Measurements from ENCODE around the gene PDILT.

The PDILT gene

DNA sequence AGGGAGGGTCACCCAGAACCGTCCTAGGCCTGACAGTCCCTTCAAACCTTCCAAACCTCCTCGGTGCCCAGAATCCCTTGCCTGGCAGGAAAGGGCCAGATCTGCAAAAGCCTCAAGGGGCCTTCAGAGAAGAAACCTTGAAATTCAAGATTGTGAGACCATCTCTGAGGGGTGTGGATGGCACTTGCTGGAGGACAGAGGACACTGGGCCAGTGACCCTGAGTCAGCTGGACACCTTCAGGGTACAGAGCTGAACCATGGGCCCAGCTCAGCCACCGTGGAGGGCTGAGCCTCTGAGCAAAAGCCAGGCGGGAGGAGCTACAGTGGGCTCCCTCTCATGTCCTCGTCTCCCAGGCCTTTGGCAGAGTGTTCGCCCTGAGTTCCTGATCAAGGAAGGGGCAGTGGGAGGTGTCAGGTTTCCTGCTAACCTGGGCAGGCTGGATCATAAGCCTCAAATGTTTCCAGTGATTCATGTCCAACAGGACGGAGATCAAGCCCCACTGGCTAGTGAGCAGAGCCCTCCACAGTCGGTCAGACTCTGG lies 3.0 kb downstream of the PDILT start:
- DNase-seq, result no peak

DNA sequence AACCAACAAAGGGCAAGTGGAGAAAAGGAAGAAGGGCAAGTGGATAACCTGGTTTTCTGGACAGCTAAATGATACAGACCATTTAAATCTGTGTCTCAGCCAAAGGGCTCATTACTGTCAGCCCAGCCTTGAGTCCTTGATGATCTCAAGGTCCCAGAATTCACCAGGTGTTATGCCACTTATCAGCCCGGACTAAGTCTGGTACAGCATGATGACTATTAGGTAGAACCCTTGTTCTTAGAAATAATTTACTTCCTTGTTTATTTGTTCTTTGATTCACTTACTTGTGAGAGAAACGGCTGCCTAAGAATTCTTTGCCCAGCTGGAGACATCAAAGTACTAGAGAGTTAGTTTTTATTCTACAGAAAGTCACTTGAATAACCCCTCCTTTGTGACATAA lies 3.5 kb downstream of the PDILT start:
- no peak for DNase-seq

DNA sequence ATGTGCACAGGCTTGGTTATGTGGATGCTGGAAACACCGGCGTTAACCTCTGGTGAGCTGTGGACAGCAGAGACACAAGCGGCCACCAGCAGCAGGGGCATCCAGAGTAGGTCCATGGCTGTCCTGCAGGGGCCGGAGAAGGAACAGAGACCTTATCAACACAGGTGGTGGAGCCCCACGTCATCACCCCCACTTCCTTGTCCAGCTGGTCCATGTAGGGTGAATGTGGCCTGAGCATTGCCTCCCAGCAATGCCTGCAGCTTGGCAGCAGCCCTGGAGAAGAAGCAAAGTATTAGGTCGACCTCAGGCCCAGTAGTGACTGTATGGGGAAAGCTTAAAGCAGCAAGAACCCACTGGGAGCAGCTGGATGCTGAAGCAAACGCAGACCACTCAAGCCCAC lies 5.4 kb downstream of the PDILT start:
- no peak for DNase-seq

DNA sequence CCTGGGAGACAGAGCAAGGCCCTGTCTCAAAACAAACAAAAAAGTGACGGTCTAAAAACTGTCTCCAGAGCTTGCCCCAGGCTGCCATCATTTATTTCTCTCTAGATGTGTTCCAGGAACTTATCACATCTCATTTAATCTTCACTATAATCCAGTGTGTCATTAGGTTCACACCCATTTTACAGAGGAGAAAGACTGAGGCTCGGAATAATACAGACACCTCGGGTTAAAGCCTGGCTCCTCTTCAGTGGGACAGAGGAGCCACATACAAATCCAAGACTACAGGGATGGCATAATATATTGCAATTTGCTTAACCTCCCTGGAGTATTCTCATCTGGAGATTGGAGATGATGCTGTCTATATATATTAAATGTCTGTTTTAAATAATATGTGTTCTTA lies 5.9 kb downstream of the PDILT start:
- no peak for DNase-seq

DNA sequence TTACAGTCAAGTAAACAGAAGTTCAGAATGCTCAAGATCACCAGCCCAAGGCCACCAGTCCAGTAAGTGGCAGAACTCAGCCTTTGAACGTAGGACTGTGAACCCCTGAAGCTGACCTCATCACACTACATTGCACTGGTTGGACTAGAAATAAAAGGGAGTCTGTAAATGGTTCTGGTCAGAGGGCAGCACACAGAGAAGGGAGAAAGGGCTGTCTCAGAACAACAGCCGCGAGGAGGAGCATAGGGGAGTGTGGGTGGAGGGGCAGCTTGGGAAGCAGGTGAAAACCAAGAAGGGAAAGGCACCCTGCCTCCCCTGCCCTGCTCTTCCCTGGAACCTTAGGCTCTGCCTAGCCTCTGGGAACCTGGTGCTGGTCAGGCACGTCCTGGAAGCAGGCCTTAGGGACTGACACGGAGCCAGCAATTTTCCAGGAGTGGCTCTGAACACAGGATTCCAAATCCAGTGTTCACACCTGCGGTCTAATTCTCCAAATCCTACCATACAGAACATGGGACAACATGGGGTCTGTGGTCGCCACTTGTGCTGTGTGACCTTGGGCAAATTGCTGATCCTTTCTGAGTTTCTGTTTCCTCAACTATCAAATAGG lies 7.0 kb downstream of the PDILT start:
- no peak for DNase-seq

DNA sequence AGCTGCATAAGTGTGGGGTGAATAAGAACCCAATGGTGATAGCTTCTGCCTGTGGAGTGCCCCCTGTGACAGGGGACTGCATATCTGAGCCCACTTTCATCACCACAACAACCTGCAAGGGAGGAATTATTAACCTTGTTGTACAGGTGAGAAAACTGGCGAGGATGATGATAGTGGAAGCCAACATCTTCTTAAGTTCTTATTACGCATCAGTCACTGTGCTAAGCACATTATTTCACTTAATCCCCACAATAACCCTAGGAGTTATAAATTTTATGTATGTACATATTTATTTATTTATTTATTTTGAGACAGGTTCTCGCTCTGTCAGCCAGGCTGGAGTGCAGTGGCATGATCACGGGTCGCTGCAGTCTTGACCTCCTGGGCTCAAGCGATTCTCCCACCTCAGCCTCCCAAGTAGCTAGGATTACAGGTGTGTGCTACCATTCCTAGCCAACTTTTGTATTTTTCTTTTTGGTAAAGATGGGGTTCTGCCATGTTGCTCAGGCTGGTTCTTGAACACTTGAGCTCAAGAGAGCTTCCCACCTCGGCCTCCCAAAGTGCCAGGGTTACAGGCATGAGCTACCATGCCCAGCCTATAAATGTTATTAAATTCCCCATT lies 7.6 kb downstream of the PDILT start:
- no peak for DNase-seq

DNA sequence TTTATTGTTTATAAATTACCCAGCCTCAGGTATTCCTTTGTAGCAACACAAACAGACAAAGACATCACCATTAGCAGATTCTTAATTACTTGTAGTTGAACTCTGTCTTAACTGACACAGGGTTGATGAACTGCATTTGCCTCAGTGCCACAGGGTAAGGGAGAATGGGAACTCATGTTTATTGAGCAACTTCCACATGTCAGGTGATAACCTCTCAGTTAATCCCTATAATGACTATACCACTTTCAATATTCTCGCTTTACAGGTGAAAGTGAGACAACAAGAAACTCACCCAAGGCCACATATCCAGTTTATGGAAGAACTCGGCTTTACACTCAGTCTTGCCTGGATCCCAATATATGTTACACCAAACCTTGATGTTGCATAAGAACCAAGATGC lies 8.6 kb downstream of the PDILT start:
- no peak for DNase-seq

DNA sequence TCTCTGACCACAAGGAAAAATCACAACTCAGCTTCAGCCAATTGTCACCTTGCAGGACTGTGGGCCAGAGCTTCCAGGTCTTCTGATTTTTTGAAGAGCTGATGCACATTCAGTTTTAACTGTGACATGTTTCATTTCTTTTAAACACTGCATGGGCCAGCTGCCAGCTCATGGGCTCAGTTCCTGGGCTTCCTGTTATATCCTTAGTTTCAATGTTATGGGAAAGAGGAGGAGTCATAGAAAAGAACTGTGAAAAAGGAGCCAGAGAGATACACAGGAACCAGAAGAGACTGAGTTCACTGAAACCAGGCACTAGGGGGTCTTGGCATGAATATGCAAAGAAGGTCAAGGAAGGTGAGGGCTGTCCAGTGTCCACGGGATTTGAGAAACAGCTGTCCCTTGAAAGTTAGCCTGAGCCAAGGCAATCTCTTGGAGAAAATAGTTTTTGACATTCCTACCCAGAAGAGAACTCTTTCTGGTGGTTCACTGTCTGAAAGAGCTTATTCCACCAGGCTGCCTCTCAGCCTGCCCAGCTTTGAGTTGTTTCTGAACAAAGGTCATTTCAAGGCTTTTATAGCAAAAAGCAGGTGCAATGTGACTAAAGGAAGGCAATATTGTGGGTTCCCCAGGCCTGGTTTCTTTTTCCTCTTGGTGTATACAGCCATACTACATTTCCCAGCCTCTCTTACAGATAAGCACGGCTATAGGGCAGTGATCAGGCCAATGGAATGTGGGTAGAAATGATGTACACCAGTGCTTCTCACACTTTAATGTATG lies 10.5 kb downstream of the PDILT start:
- no peak for DNase-seq

DNA sequence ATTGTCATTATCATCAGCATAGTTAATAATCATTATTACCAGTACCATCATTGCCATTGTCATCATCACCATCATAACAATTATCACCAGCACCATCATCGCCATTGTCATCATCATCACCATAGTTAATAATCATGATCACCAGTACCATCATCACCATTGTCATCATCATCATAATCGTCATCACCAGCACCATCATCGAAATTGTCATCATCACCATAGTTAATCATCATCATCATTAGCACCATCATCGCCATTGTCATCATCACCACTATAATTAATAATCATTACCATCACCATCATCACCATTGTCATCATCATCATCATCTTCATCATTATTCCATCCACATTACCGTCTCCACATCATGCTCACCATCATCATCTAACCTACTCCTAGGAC lies 13.5 kb downstream of the PDILT start:
- no peak for DNase-seq

DNA sequence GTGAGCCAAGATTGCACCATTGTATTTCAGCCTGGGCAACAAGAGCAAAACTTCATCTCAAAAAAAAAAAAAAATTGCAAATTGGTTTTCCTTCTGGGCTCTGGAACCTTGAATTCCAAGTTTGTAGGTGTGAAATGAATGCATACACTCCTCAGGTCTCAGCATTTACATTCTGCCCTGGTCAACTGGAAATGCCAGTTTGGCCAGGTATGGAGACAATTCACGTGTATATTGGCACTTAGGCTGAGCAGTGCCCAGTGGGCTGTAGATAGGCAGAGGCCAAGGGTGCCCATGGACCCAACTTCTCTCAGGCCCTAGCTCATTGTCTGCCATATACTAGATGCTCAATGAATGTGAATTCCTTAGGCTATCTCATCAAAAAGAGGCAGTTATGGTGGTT lies 15.7 kb downstream of the PDILT start:
- DNase-seq, result no peak

DNA sequence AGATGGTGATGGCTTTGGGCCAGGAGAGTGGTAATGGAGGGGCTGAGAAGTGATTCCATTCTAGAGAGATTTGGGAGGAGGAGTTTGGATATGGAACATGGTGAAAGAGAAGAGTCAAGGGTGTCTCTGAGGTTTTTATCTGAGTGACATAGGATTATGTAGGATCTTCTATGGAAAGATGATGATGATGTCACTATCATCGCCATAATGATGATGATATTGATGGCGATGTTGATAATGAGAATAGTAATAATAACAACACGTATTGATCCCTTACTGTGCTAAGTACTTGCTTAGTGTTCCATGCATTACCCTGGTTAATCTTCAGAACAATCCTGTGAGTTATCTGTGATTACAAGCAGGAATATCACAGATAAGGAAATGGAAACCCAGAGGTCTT lies 16.6 kb downstream of the PDILT start:
- no peak for DNase-seq

DNA sequence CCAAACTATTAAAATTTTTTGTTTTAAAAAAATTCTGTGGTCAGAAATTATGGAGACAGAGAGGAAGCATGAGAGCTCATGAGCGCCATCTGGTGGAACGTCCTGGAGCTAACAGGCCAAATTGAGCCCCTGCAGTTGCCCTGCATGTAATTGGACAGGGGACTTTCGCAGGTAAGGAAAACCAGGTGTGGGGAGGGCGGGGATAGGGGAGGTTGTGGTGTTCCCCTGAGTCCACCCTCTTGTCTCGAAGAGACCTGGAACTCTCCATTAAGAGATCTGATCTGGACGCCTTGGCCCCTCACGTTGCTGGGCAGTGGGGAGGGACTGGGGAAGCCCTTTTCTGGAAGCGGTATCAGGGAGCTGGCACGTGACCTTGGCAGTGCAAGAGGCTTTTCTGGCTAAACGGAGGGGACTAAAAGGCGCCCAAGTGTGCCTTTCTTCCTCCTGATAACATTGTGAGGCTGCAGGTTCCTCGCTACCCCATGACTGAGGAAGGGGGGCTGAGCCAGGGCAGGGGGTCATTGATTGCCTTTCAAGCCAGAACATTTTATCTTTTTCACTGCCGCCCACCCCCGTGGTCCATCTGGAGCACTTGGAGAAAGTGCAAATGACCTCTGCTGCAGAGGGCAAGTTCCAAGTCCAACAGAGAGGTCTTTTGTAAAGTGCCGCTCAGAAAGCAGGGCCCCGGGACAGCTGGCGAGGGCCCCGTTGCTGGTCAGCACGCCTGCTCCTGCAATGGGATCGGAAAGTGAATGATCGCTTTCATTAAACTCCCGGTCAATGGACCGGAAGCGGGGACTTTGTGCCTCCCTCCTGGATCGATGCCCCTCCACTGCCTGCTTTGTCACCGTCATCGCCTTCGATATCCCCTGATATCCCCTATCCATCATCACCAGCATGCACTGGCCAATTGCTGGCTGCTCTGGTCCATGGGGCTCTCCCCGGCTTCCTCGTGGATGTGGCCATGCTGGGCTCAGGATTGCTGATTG lies 18.4 kb downstream of the PDILT start:
- DNase-seq, result peak; percentile 68 to 75

DNA sequence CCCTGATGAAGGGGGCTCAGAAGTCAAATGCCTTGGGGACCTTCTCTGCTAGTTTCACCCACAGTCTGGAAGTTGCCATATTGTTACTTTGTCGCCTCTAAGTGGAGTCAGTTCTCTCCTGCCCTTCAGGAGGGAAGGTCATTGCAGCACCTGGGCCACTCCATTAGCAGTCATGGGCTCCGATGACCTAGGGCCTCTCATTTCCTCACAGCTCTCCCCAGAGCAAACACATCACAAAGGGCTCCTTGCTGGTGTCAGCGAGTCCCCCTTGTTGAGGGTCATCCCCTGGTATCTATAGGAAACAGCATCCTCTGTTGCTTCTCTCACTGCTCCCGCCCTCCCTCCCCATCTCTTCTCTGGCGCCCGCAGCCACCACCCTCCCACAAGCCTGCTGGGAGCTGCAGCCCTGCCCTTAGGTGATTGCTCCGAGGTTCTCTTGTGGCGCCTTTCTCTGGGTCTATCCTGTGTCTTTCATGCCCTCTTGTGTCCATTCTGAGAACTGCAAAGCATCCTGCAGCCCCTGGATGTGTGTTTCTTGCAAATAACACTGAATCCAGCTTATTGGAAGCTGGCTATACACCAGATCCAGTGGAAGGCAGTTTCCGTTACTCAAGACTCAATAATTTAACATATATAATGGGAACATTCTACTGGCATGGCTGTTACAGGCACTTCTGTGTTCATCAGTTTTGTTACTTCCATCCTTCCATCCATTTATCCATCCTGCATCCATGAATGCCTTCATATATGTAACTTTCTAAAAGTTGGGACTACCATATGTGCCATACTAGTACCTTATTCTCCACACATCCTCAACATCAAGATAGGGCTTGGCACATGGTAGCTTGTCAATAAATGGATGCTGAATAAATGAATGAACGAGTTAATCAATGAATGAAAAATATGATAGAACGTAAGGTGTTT lies 21.2 kb downstream of the PDILT start:
- peak; percentile 47 to 57 for DNase-seq

DNA sequence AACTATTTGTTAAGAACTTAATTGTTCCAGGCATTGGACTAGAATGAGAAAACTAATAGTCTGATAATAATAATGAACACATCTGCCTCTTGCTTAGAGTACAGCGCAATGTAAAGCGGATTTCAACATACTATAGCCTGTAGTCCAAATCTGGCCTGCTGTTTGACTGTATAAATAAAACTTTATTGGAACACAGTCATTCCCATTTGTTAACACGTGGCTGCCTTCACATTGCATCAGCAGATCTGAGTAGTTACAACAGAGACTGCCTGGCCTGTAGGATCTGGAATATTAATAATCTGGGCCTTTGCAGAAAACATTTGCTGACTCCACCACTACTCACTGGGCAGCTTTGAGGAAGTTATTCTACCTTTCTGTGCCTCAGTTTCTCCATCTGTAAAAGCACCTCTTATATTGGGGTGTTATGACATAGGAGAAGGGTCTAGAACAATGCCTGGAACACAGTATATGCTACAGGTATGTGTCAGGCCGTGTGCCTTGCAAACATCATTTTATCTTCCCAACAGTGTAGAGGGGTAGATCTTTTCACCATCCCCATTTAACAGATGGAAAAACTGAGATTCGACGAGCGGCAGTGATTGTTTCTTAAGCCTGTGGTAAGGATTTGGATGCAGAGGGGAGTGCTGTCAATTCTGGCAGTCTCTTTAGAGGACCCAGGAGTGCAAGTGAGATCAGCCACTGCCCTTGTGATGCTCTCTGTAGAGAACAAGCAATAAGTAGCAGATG lies 22.2 kb downstream of the PDILT start:
- no peak for DNase-seq

DNA sequence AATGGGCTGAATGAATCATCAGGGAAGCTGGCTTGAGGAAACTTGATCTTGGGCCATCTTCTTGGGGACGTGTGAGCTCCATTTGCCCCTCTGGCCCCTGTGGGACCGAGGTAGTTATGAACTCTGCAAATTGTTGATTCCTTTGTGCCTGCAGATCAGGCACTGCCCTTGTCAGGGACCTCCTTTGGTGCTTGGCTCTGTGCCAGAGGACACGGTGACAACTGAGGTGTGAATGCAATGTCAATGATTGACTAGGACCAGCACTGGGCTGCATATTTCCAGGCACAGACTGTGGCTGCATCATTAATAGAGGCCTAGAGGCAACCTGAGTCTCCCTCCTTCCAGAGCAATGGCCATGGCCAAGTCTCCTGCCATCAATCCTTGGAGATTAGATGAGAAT lies 23.8 kb downstream of the PDILT start:
- DNase-seq, result no peak

DNA sequence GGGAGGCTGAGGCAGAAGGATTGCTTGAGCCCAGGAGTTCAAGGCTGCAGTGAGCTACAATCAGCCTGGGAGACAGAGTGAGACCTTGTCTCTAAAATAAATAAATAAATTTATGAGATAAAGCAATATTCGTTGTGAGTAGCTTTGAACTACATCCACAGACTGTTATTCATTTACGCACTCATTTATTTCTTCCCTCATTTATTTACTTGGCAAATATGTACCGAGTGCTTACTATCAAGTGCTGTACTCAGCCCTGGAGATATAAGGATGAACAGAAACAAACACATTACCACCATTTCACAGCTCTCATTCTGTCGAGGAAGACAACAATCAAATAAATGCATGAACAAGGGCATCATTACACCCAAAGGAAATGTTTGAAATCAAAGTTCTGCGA lies 27.4 kb downstream of the PDILT start:
- DNase-seq, result no peak

DNA sequence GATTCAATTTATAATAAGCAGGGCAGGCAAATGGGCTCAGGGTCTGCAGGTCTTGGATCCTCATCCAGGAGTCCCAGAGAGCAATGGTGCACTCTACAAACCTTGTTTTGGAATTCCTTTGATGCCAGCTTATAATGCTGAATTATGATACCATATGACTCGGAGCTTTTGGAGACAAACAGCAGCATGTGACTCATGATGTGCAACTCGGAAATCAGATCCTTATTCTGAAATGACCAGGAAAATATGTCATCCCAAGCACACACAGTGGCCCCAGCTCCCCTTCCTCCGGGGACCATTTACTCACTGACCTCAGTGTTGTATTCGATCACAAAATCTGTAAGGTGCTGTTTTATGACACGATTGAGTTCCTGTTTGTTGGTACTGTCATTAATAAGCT lies 31.8 kb downstream of the PDILT start:
- DNase-seq, result no peak

DNA sequence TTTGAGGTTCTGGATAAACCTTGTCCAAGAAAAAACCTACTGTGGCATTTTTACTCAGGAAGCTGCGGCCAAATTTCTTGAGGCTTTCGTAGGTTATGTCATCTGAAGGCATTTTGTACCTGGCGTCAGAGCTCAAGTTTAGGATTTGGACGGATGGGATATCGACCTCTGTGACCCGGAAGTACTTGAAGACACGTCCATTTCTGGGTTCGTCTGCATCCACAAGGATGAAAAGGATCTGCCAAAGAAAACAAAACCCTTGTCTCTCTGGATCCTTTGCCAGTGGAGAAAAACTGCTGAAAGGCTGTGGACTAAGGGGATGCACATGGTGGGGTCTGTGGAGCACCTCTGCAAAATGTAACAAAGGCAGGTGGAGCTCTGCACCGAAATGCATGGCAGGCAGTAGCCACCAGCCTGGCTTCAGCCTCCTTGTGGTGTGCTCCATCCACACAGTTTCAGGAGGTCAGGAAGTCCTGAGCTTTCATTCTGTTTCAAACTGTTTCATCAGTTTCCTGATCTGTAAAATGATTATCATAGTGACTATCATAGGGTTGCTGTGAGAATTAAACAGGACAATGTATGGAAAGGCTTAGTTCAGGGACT lies 35.0 kb downstream of the PDILT start:
- DNase-seq, result no peak

DNA sequence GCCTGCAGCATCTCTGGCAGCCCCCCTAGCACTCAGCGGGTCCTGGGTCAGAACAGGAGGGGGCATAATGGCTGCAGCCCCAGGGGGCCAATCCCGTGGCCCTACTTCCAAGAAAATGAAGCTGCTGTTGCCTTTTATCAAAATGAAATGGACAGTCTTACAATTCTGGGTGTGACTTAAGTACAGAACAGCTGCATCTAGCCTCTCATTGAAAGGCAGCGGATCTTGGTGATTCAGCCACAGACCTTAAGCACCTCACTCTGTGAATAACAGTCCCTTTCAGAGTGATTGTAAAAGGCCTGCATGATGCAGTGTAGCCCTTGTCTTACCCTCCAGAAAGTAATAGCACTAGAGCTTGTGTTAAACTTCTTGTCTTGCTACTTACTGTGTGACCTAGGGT lies 40.5 kb downstream of the PDILT start:
- no peak for DNase-seq

DNA sequence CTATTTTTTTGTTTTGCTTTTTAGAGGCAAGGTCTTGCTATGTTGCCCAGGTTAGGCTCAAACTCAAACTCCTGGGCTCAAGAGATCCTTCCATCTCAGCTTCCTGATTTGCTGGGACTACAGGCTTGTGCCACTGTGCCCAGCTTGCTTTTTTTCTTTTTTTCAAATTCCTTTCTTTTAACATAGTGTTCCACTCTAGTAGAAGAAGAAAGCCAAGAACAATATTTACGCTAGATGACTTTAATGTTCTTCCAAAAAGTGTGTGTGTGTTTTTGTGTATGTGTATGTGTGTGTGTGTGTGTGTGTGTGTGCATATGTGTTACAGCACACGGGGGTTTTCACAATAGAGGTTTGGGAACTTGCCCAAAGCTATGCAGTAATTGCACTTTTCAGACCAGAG lies 41.3 kb downstream of the PDILT start:
- DNase-seq, result no peak

DNA sequence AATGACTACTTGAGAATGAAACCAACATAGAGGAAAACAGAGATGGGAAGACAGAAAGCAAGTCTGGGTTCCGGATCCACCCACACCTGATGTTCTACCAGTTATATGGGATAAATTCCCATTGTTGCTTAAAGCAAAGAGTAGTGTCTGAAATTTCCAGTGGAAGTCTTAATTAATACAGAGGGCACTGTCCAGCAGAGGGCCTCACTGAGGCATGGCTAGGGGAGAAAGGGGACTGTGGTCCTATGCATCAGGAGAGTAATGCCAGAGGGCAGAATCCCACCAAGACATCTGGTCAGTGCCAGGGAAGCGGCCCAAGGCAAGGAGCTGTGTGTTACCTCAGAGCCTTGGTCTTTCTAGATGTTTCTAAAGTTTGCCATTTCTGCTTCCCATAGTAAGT lies 44.5 kb downstream of the PDILT start:
- DNase-seq, result no peak

Data from stimulated activated CD4-positive, alpha-beta T cell treated with anti-CD3 and anti-CD28 coated beads, Interleukin-2, amount 100 ng/mL, for 24 hours (primary cell).